Esophagus squamous epithelium (tissue), 4 donors: Measurements from ENCODE around the gene SNX1.

Experiments
- CTCF ChIP-seq, 6 experiments: fragments of 450-650 bp in 4 of 6; fragments of 200-600 bp in 2 of 6; sonication (generic) in 2 of 6; IDR thresholded peaks; one replicate each; pipeline ENCODE4 v1.5.1; 2016 to 2019; ENCODE audit warnings: antibody characterized with exemption in 6 of 6, mild to moderate bottlenecking in 4 of 6, moderate library complexity in 4 of 6
- POLR2A ChIP-seq, 4 donors: fragments of 450-650 bp; IDR thresholded peaks; one replicate each; pipeline ENCODE4 v1.6.1; 2017; ENCODE audit warnings: antibody characterized with exemption in 4 of 4, mild to moderate bottlenecking in 4 of 4, moderate library complexity in 3 of 4

GRCh38 chr15:64131547-64131946, 35.8 kb downstream of the SNX1 start:
- TF ChIP-seq POLR2A (IDR thresholded peaks at IDR 0.05), result no peak
- TF ChIP-seq CTCF (IDR thresholded peaks at IDR 0.05), result no peak
